Head of caudate nucleus (tissue), 42 donors: ENCODE results near the gene MKI67.

Experiments
- DNase-seq, 42 donors: peaks; one replicate each; pipeline versions ENCODE4 v3.0.0 to v3.0.0-alpha.2; 2020 to 2021; ENCODE audit warnings: mixed read lengths in 7 of 42
- intact Hi-C: fragments of 100-400 bp; cut with DNase I; formaldehyde crosslinking; loops from one replicate; pipeline ENCODE4 v1.15.0; 2022

The MKI67 gene

DNA sequence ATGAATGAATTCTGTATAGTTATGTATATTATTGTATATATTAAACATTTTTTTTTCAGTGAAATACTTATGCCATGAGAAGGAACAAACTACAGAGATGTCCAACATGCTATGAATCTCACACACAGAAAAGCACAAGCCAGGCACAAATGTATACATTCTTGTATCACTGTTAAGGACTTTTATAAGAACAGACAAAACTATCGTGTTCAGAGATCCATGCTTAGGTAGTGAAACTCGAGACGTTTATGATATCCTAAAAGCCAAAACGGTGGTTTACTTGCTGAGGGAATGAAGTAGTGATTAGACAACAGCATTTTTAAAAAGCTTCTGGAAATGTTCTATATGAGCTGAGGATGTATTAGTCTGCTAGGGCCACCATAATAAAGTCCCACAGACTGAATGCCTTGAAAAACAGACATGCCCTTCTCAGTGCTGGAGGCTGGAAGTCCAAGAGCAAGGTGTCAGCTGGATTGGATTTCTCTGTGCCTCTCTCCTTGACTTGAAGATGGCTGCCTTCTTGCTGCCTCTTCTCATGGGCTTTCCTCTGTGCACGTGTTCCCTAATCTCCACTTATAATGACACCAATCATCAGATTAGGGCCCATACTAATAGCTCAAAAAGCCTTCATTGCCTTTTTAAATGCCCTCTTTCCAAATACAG is 4.3 kb downstream of the MKI67 start:
- no peak for DNase-seq
- intact Hi-C loops, result no loop called here

DNA sequence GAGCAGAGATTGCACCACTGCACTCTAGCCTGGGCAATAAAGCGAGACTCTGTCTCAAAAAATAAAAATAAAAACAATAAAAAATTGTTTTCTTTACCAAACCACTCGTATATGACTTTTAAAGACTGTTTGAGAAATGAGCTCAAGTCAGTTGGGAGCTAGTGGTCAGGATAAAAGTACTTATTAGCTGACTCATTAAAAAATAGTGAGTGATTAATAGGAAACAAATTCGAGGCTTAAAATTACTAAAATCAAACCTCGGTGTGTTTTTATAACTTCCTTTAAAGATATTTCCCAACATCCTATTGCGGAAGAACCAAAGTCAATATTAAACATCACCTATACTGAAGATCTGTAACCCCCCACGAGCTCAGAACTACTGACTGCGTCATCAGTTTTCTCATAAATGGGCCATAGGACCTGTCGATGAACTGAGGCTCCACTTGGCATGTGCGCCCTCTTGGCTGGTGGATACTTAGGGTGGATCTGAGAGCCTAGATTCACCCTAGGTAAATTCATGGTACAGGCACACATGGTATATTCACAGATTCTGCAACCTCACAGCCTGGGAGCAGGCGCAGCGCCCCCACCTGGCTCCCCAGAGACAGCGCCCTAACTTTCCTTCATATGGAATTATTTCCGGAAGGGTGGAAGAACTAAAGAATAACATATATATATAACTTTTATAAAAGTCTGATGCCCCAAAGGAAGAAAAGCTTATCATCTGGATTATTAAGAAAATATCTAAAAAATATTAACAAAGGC is 9.2 kb downstream of the MKI67 start:
- intact Hi-C loops, result no loop called here
- DNase-seq, result no peak

DNA sequence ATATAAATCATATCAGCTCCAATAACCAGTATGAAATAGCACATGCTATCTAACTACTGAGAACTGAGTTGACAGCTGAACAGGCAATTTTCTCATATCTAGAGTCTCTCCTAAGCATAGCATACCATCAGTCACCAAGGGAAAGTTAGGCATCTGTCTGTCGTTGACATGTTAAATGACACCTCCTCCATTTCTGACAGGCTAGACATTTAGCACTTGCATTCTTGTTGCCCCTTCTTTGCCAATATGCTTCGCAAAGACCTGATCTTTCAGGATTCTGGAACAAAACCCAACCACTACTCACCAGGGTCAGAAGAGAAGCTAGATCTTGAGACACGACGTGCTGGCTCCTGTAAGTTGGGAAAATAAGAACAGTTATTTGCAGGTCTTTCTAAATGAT is 10.0 kb downstream of the MKI67 start:
- intact Hi-C loops, result no loop called here
- DNase-seq, result no peak

GRCh38 chr10:128115356-128115755 is 10.9 kb downstream of the MKI67 start:
- DNase-seq, result no peak
- intact Hi-C loops, result no loop called here

DNA sequence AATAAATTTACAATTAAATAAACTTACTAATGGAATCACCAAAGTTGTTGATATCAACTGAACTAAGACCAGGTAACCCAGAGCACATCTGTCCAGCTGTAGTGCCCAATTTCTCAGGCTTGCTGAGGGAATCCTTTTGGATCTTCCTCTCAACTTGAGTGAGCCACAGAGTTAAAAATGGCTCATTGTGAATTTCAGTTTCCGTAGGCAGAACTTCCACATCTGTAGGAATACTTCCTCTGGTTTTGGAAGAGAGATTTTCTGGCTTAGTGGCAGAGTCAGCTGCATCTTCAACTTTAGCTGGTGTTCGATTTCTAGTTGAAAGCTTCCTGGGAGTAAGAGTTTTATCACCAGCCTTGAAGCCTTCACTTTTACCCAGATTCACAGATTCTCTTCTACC is 11.3 kb downstream of the MKI67 start:
- no peak for DNase-seq
- intact Hi-C loops, result no loop called here

- DNase-seq, result no peak
- intact Hi-C loops, result no loop called here
Observed at GRCh38 chr10:128113026-128113425, 13.2 kb downstream of the MKI67 start.

DNA sequence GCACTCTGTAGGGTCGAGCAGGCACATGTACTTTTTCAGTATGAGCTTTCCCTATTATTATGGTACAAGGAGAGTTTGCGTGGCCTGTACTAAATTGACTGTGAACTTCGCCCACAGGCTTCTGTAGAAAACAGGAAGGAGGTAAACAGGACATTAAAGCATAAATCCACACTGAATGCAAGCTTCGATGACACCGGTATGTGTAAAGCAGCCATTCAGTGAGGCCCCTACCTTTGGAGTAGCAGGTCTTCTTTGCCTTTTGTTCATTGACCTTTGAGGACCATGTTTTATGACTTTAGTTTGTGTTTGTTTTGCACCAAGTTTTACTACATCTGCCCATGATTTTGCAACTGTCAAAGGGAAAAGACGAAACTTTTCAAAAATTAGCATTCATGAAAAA is 14.5 kb downstream of the MKI67 start:
- intact Hi-C loops, result no loop called here
- DNase-seq, result no peak

DNA sequence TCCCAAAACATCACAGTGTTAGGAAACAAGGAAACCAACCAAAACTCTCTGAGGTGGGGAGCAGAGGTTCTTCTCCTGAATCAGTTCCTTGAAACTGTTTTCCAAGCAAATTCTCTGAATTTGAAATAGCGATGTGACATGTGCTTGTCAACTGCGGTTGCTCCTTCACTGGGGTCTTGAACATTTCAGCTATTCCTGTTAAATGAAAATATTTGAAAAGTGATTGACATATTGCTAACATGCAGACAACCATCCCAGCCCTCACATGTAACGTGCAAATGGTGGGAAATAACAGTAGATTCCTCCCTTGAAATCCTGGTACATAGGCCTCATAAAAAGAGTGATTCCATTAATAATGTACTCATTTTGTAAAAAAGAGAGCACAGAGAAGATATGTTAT is 15.9 kb downstream of the MKI67 start:
- intact Hi-C loops, result no loop called here

DNA sequence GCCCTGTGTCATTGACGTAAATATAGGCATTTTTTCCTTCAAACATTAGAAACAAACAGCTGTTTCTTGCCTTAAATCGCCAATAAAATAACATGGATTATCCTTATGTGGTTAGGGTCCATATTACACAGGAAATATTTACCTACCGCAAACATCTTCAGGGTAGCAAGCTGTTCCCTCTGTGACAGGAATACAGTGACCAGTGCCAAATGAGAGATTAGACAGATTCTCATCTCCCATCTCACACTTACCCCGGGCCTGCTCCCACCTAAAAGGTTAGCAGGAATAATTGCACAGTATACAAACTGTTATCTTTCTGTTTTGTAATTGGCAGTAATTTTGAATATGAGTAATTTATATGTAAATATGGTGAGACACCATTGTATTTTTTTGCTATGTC is 16.5 kb downstream of the MKI67 start:
- intact Hi-C loops, result no loop called here
- DNase-seq, result no peak

More for the DNA sequence above, 15.9 kb downstream of the MKI67 start:
- DNase-seq, result no peak

DNA sequence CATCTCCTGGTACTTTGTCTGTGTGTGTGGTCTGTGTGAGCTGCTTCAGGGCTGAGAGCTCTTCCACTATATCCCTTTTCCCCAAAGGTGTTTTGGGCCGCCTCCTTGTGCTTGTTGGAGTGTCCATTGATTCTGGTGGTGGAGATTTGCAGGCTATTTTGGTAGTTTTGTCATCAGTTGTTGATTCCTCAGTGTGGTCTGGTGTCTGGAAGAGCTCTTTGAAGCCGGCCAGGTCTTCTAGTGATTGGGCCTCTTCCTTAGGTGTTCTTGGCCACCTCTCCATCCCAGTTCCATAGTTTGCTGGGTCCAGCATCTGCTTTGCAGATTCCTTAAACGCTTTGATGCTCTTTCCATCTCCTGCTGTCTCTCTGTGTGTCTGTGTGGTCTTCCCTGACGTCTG is 20.8 kb downstream of the MKI67 start:
- no peak for DNase-seq
- intact Hi-C loops, result no loop called here

- DNase-seq, result no peak
- intact Hi-C loops, result no loop called here
Observed at GRCh38 chr10:128103229-128103714, 23.0 kb downstream of the MKI67 start.

DNA sequence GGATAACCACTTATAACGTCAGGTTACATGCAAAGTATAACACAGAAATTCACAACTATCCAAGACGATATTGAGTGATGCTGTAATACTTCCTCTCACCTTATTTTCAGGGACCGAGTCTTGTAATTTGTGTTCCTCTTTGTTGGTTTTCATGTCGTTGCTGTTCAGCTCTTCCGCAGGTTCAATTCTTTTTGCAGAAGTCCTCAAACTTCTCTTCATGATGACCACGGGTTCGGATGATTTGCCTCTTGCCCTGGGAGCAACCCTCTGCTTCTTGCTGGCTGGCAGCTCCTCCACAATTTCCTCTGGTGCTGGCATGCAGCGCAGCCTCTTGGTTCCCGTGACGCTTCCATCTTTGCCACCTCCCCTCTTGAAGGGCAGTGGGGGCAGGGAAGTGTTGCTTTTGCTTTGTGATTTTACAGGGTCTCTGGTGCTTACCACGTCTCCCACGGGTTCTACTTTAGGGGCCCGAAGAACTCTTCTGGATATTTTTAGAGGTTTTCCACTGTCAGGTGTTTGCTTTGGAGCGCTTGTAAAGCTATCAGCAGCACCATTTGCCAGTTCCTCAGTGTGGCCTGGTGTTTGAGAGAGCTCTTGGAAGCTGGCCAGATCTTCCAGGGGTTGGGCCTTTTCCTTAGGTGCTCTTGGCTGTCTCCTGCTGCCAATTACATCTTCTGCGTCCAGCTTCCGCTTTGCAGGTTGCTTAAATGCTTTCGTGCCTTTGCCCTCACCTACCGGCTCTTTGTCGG is 23.6 kb downstream of the MKI67 start:
- intact Hi-C loops, result no loop called here
- DNase-seq, result no peak

DNA sequence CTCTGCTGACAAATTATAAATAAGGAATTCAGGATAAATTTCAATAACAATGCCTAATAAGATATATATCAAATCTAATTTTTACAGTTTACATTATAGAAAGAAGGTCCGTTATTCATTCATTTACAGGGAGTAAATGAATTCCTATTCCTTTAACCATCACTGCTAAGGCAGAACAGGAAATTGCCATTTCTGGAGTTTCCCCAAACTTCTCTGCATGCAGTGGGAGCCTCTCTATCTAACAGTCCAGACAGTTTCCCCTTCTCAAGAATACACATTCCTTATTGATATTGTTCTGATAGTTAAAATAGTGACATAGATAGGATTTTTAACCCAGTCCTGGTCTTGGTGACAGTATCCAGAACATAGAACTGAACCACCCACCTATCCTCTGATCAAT is 24.3 kb downstream of the MKI67 start:
- intact Hi-C loops, result no loop called here
- DNase-seq, result no peak

- intact Hi-C loops, result no loop called here
- DNase-seq, result no peak
Observed at GRCh38 chr10:128099901-128100300, 26.3 kb downstream of the MKI67 start.

- intact Hi-C loops, result no loop called here
Observed at GRCh38 chr10:128098631-128099030, 27.6 kb downstream of the MKI67 start.

GRCh38 chr10:128097783-128098182 is 28.4 kb downstream of the MKI67 start:
- no peak for DNase-seq
- intact Hi-C loops, result no loop called here

More at GRCh38 chr10:128098631-128099030, 27.6 kb downstream of the MKI67 start:
- no peak for DNase-seq

DNA sequence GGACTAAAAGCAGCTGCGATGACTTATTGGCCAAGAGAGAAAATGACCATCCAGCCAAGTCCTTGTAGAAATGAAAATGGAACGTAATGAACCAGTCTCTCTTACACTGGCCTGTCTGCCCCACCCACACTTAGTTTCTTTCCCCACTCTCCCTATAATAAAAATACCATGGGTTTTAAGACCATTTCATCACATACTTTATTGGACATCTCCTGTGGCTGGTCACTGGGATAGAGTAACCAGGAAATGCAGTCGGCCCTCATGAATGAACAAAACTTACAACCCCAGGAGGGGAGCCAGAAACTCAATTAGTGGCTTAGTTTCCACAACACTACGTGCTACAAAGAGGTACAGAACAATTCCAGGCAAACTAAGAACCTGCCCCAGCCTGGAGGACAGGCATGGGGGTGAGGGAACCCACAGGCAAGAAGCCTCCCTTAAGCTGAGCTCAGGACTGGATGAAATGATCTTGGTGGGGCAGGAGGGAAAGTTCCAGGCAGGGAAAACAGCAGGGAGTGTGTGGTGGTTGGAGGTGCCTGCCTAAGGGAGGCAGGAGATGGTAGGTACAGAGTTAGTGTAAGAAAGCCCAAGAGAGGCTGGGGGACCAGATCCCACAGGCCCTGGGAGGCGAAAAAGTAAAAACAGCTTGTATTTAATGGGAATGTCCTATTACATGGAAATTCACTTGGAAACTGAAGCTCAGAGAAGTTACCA is 29.6 kb downstream of the MKI67 start:
- DNase-seq, result no peak
- intact Hi-C loops, result no loop called here

GRCh38 chr10:128095753-128096469 is 30.3 kb downstream of the MKI67 start:
- intact Hi-C loops, result no loop called here
- DNase-seq, result no peak
